ENCODE results near the gene CHST11.
"Not testable (repeated sequence)": the region's sequence is repeated elsewhere in the genome, so short reads cannot be mapped to it uniquely, and the experiment has no call there.

The CHST11 gene

GRCh38 chr12:104604070-104604994, 147.6 kb downstream of the CHST11 start:
- DNase-seq (ENCODE audit: low spot score) = peak; percentile 63

- DNase-seq (ENCODE audit: low spot score) = no peak
Measured at GRCh38 chr12:104604995-104605675, 148.4 kb downstream of the CHST11 start.

GRCh38 chr12:104605685-104606084, 148.9 kb downstream of the CHST11 start:
- DNase-seq (ENCODE audit: low spot score) = no peak

GRCh38 chr12:104608998-104609397, 152.2 kb downstream of the CHST11 start:
- DNase-seq (ENCODE audit: low spot score) = no peak

- DNase-seq (ENCODE audit: low spot score) = no peak
Measured at GRCh38 chr12:104609445-104609844, 152.7 kb downstream of the CHST11 start.

GRCh38 chr12:104610513-104611235, 153.9 kb downstream of the CHST11 start:
- no peak for DNase-seq (ENCODE audit: low spot score)

GRCh38 chr12:104611671-104612070, 154.9 kb downstream of the CHST11 start:
- DNase-seq (ENCODE audit: low spot score) = no peak

- not testable (repeated sequence) for DNase-seq (ENCODE audit: low spot score)
Measured at GRCh38 chr12:104613372-104613771, 156.6 kb downstream of the CHST11 start.

GRCh38 chr12:104615048-104615561, 158.4 kb downstream of the CHST11 start:
- DNase-seq (ENCODE audit: low spot score) = no peak

GRCh38 chr12:104618691-104619090, 161.9 kb downstream of the CHST11 start:
- DNase-seq (ENCODE audit: low spot score) = no peak

GRCh38 chr12:104619305-104619704, 162.6 kb downstream of the CHST11 start:
- DNase-seq (ENCODE audit: low spot score) = no peak

GRCh38 chr12:104620837-104621531, 164.2 kb downstream of the CHST11 start:
- DNase-seq (ENCODE audit: low spot score) = no peak

GRCh38 chr12:104622928-104623327, 166.2 kb downstream of the CHST11 start:
- DNase-seq (ENCODE audit: low spot score) = no peak

GRCh38 chr12:104623883-104624282, 167.1 kb downstream of the CHST11 start:
- DNase-seq (ENCODE audit: low spot score) = no peak

GRCh38 chr12:104624529-104624928, 167.8 kb downstream of the CHST11 start:
- no peak for DNase-seq (ENCODE audit: low spot score)

GRCh38 chr12:104626069-104626837, 169.5 kb downstream of the CHST11 start:
- DNase-seq (ENCODE audit: low spot score) = no peak

- no peak for DNase-seq (ENCODE audit: low spot score)
Measured at GRCh38 chr12:104627231-104627989, 170.7 kb downstream of the CHST11 start.

- no peak for DNase-seq (ENCODE audit: low spot score)
Measured at GRCh38 chr12:104627990-104628830, 171.5 kb downstream of the CHST11 start.

GRCh38 chr12:104628831-104629135, 172.0 kb downstream of the CHST11 start:
- no peak for DNase-seq (ENCODE audit: low spot score)

Data from CD4-positive, alpha-beta T cell treated with Interleukin-15 for 4 hours (primary cell).